HG03066 (cell line): ENCODE data around the gene OPALIN.
"Not testable (repeated sequence)": the region's sequence is repeated elsewhere in the genome, so short reads cannot be mapped to it uniquely, and the experiment has no call there.

ENCODE experiments used
- ATAC-seq: cut with Tn5 transposase; IDR thresholded peaks from one replicate; pipeline ENCODE4 v1.9.1; 2021; ENCODE audit warnings: low read depth; ENCODE audit not compliant: unreplicated experiment

Gene OPALIN

GRCh38 chr10:96309628-96310320, 49.0 kb downstream of the OPALIN start:
- no peak for ATAC-seq

- not testable (repeated sequence) for ATAC-seq
These were observed 49.9 kb downstream of the OPALIN start for GRCh38 chr10:96308854-96309253.

GRCh38 chr10:96306516-96306915, 52.3 kb downstream of the OPALIN start:
- no peak for ATAC-seq

GRCh38 chr10:96305019-96305418, 53.8 kb downstream of the OPALIN start:
- no peak for ATAC-seq

- no peak for ATAC-seq
These were observed 54.6 kb downstream of the OPALIN start, which contains the start of gene DNTT for GRCh38 chr10:96304230-96304629. TSS of gene DNTT (plus strand) at chr10:96304434. CDS start at chr10:96304498, 64 bp downstream.

- no peak for ATAC-seq
These were observed 57.2 kb downstream of the OPALIN start for GRCh38 chr10:96301616-96302015.

- no peak for ATAC-seq
These were observed 59.4 kb downstream of the OPALIN start for GRCh38 chr10:96299383-96299782.

GRCh38 chr10:96298362-96298761, 60.4 kb downstream of the OPALIN start:
- ATAC-seq: no peak

- no peak for ATAC-seq
These were observed 61.3 kb downstream of the OPALIN start for GRCh38 chr10:96297486-96297885.

GRCh38 chr10:96295475-96295874, 63.3 kb downstream of the OPALIN start:
- no peak for ATAC-seq
